H1 (cell line): Measurements from ENCODE around the gene GPD1. TPM values are rescaled to one million over a fixed set of nuclear protein-coding genes. Genes with fewer than 3 reads are reported as not detected.

Experiments
- CTCF ChIA-PET: fragments of 300-600 bp; sonication (Branson Sonifier 250); formaldehyde crosslinking; loops from one replicate; lab custom pipeline; 2021; ENCODE audit not compliant: partially characterized antibody; lab: Charles Lee
- POLR2A ChIA-PET: fragments of 300-600 bp; sonication (Branson Sonifier 250); formaldehyde crosslinking; loops from one replicate; lab custom pipeline; 2021; ENCODE audit warnings: inconsistent platforms; ENCODE audit not compliant: partially characterized antibody; lab: Charles Lee
- DNase-seq, 2 experiments: peaks; one replicate each; pipeline versions ENCODE4 v3.0.0 to v3.0.0-alpha.2; 2010 to 2022; ENCODE audit warnings: low spot score in 2 of 2, low read depth in 1 of 2, mixed read lengths in 1 of 2
- FAIRE-seq: peaks from 2 replicates; lab custom pipeline; 2011; peaks lifted over from hg19 to GRCh38; lab: Jason Lieb, UNC
- H2AFZ ChIP-seq: 2 replicates; pipeline ENCODE4 v1.8.1; 2012; ENCODE audit warnings: low read length, inconsistent platforms
- H2AK5ac ChIP-seq: 2 replicates; pipeline ENCODE4 v1.6.1; 2013; ENCODE audit warnings: low read depth, low read length
- H2BK120ac ChIP-seq: replicated peaks from 2 replicates; pipeline ENCODE3; 2013; ENCODE audit warnings: low read depth, low read length, inconsistent platforms
- H2BK12ac ChIP-seq: 2 replicates; pipeline ENCODE4 v1.6.1; 2013; ENCODE audit warnings: low read depth, low read length
- H2BK15ac ChIP-seq: 2 replicates; pipeline ENCODE4 v1.6.1; 2013; ENCODE audit warnings: low read length
- H2BK20ac ChIP-seq: 2 replicates; pipeline ENCODE4 v1.6.1; 2013; ENCODE audit warnings: low read length
- H2BK5ac ChIP-seq: 2 replicates; pipeline ENCODE4 v1.6.1; 2013; ENCODE audit warnings: low read depth, low read length
- H3K14ac ChIP-seq: 2 replicates; pipeline ENCODE4 v1.6.1; 2013; ENCODE audit warnings: inconsistent platforms; ENCODE audit not compliant: insufficient read length
- H3K18ac ChIP-seq: 2 replicates; pipeline ENCODE4 v1.6.1; 2013; ENCODE audit warnings: low read length; ENCODE audit errors: extremely low read depth
- H3K23ac ChIP-seq: 2 replicates; pipeline ENCODE4 v1.6.1; 2013; ENCODE audit warnings: inconsistent platforms; ENCODE audit not compliant: insufficient read length
- H3K23me2 ChIP-seq: 2 replicates; pipeline ENCODE4 v1.6.1; 2013; ENCODE audit warnings: low read depth, low read length
- H3K27ac ChIP-seq: 2 replicates; pipeline ENCODE4 v1.6.1; 2011; ENCODE audit warnings: low read depth, low read length, inconsistent platforms
- H3K27me3 ChIP-seq, 4 experiments: replicated peaks in 1 of 4; 1 replicate in 1 of 4; 2 replicates in 3 of 4; pipeline versions ENCODE4 v1.6.1 to v1.8.1; 2011 to 2013; ENCODE audit warnings: low read length in 3 of 4, mild to moderate bottlenecking in 3 of 4, inconsistent platforms in 2 of 4, mixed read lengths in 2 of 4, moderate library complexity in 1 of 4; ENCODE audit not compliant: control insufficient read depth in 3 of 4, insufficient read depth in 3 of 4; ENCODE audit errors: extremely low read depth in 1 of 4
- H3K36me3 ChIP-seq, 4 experiments: 2 replicates each; pipeline versions ENCODE4 v1.6.1 to v1.8.1; 2011 to 2013; ENCODE audit warnings: mild to moderate bottlenecking in 4 of 4, low read length in 3 of 4, moderate library complexity in 2 of 4, control low read depth in 1 of 4, inconsistent platforms in 1 of 4; ENCODE audit not compliant: insufficient read depth in 4 of 4, control insufficient read depth in 2 of 4
- H3K4ac ChIP-seq: replicated peaks from 2 replicates; pipeline ENCODE3; 2013; ENCODE audit warnings: low read length, low read depth, mixed read lengths, inconsistent platforms; ENCODE audit not compliant: insufficient read length
- H3K4me1 ChIP-seq, 4 experiments: replicated peaks in 1 of 4; 1 replicate in 1 of 4; 2 replicates in 3 of 4; pipeline versions ENCODE4 v1.6.1 to v1.8.1; 2011 to 2013; ENCODE audit warnings: low read length in 3 of 4, inconsistent platforms in 2 of 4, mixed read lengths in 1 of 4; ENCODE audit not compliant: insufficient read depth in 4 of 4, control insufficient read depth in 3 of 4
- H3K4me2 ChIP-seq, 2 experiments: 2 replicates each; pipeline versions ENCODE4 v1.6.1 to v1.8.1; 2011 to 2013; ENCODE audit warnings: low read depth in 2 of 2, low read length in 2 of 2, control low read depth in 1 of 2, inconsistent platforms in 1 of 2, mild to moderate bottlenecking in 1 of 2; ENCODE audit not compliant: insufficient read depth in 1 of 2
- H3K4me3 ChIP-seq, 4 experiments: fragments of 200-600, 300-600 bp in 1 of 4; sonication (generic), shearing (Covaris generic), sonication (Bioruptor Twin) in 1 of 4; 2 replicates each; pipeline versions ENCODE4 v1.5.1 to v1.8.1; 2011 to 2016; ENCODE audit warnings: low read length in 4 of 4, low read depth in 3 of 4, control low read depth in 2 of 4, inconsistent platforms in 2 of 4, mild to moderate bottlenecking in 2 of 4, mixed read lengths in 1 of 4, moderate library complexity in 1 of 4; ENCODE audit not compliant: insufficient read depth in 2 of 4; ENCODE audit errors: extremely low read depth in 1 of 4
- H3K56ac ChIP-seq: replicated peaks from 2 replicates; pipeline ENCODE3; 2013; ENCODE audit warnings: low read depth, mild to moderate bottlenecking, mixed read lengths, low read length, inconsistent platforms; ENCODE audit not compliant: insufficient read length
- H3K79me1 ChIP-seq: 2 replicates; pipeline ENCODE4 v1.6.1; 2013; ENCODE audit warnings: low read depth, low read length, control low read depth
- H3K79me2 ChIP-seq, 2 experiments: 2 replicates each; pipeline versions ENCODE4 v1.6.1 to v1.8.1; 2012 to 2013; ENCODE audit warnings: low read length in 2 of 2, mild to moderate bottlenecking in 2 of 2, inconsistent platforms in 1 of 2; ENCODE audit not compliant: insufficient read depth in 2 of 2, control insufficient read depth in 1 of 2
- H3K9ac ChIP-seq, 4 experiments: replicated peaks in 1 of 4; 1 replicate in 1 of 4; 2 replicates in 3 of 4; pipeline versions ENCODE4 v1.6.1 to v1.8.1; 2011 to 2013; ENCODE audit warnings: low read depth in 3 of 4, low read length in 3 of 4, control low read depth in 2 of 4, mild to moderate bottlenecking in 2 of 4, moderate library complexity in 2 of 4, inconsistent platforms in 1 of 4; ENCODE audit errors: extremely low read depth in 1 of 4
- H3K9me3 ChIP-seq, 2 experiments: 2 replicates each; pipeline versions ENCODE4 v1.6.1 to v1.8.1; 2012 to 2013; ENCODE audit warnings: mild to moderate bottlenecking in 2 of 2, moderate library complexity in 2 of 2, control low read depth in 1 of 2, inconsistent platforms in 1 of 2, low read depth in 1 of 2, low read length in 1 of 2, mixed read lengths in 1 of 2; ENCODE audit not compliant: insufficient read depth in 2 of 2
- H4K20me1 ChIP-seq, 2 experiments: replicated peaks in 1 of 2; 2 replicates each; pipeline versions ENCODE3 to v1.8.1; 2011 to 2013; ENCODE audit warnings: inconsistent platforms in 2 of 2, low read length in 2 of 2, mild to moderate bottlenecking in 1 of 2; ENCODE audit not compliant: insufficient read depth in 2 of 2, control insufficient read depth in 1 of 2
- H4K5ac ChIP-seq: 2 replicates; pipeline ENCODE4 v1.6.1; 2013; ENCODE audit warnings: low read length, low read depth, mixed read lengths, inconsistent platforms; ENCODE audit not compliant: insufficient read length
- H4K8ac ChIP-seq: 2 replicates; pipeline ENCODE4 v1.8.0; 2013; ENCODE audit warnings: mild to moderate bottlenecking, moderate library complexity, low read length, inconsistent platforms; ENCODE audit not compliant: insufficient read depth; ENCODE audit errors: extremely low read depth
- H4K91ac ChIP-seq: replicated peaks from 2 replicates; pipeline ENCODE3; 2013; ENCODE audit warnings: low read length, mixed read lengths, inconsistent platforms; ENCODE audit not compliant: insufficient read length
- BRCA1 ChIP-seq: IDR thresholded peaks from 2 replicates; pipeline ENCODE4 v1.6.1; 2012; ENCODE audit warnings: low read depth, low read length, improper control_type of control experiment
- CEBPB ChIP-seq: IDR thresholded peaks from 2 replicates; pipeline ENCODE4 v1.6.1; 2012; ENCODE audit warnings: low read depth, low read length
- RNF2 ChIP-seq: fragments of 200-900, 300-1000 bp; sonication (generic); IDR thresholded peaks from 2 replicates; pipeline ENCODE4 v1.7.1; 2016; ENCODE audit warnings: borderline replicate concordance, low read depth, mild to moderate bottlenecking, antibody characterized with exemption, low read length; ENCODE audit not compliant: poor library complexity, severe bottlenecking; ENCODE audit errors: missing control alignments
- WGBS, 2 experiments: shearing (Covaris generic) in 1 of 2; methylation state at CpG; one replicate each; pipeline versions ENCODE4 v1.1.6 to v1.1.7; 2013 to 2015; ENCODE audit warnings: low lambda C conversion rate in 2 of 2, mixed read lengths in 2 of 2, inconsistent platforms in 1 of 2, low coverage in 1 of 2, missing lambda C conversion rate in 1 of 2; ENCODE audit not compliant: insufficient replicate concordance in 2 of 2, insufficient coverage in 1 of 2, insufficient read length in 1 of 2; ENCODE audit errors: extremely low coverage in 1 of 2, missing lambda C conversion rate in 1 of 2; 5-methylcytosine and 5-hydroxymethylcytosine counted together
- polyA plus RNA-seq, 7 experiments: library from polyadenylated mRNA; depleted of rRNA in 3 of 7; stranded (reverse) in 5 of 7; unstranded in 2 of 7; fragments of >200 nt in 5 of 7; fragments of 200-250 nt in 2 of 7; gene quantifications; 1 replicate in 5 of 7; 2 replicates in 1 of 7; 4 replicates in 1 of 7; pipeline versions ENCODE4 v1.2.1 to v1.2.3, GENCODE V29; 2011 to 2013; ENCODE audit warnings: missing spikeins in 2 of 7, mixed read lengths in 2 of 7
- total RNA-seq: library from RNA; stranded (reverse); fragmentation: NEBNext Ultra II Directional; extraction: Animal tissue kit (Norgen Biotek cat#: 25700); gene quantifications from 2 replicates; pipeline ENCODE4 v1.2.1, GENCODE V29; 2021

GPD1 gene
- total and polyA plus RNA-seq, 2 of the 8 experiments (the other 6 are each of a cell fraction or from before 2014, with no cell fraction given): 0.45 to 0.74 TPM

- Histone ChIP-seq H4K20me1 (peaks cover 7 to 16% of the 10 kb centered on the region in 2 experiments), H3K79me1 (no peaks in the 10 kb centered on the region; the same call in 1 of the 2 replicates), H3K14ac (no peak overlapping the region), H2BK12ac (no peak overlapping the region), H3K4me3 (no peak overlapping the region), H2BK5ac (no peak overlapping the region), H3K56ac (no peak overlapping the region), H4K91ac (no peak overlapping the region), H2BK120ac (no peak overlapping the region), H4K5ac (no peak overlapping the region), H3K9ac (no peak overlapping the region), H3K4me2 (no peak overlapping the region), H3K18ac (no peak overlapping the region), H3K79me2 (peaks cover 0 to 22% of the 10 kb centered on the region in 2 experiments; a peak in 3 of 4 replicates), H3K23me2 (peaks cover 9% of the 10 kb centered on the region), H3K36me3 (peaks cover 39 to 62% (median 57%) of the 10 kb centered on the region in 4 experiments), H3K27ac (0 out of 2 replicates have a peak overlapping the region, but pooled peaks have one; percentile 17), H2BK20ac (no peak overlapping the region), H3K4ac (no peak overlapping the region), H2AK5ac (no peak overlapping the region), H2AFZ (no peak overlapping the region), H4K8ac (no peak overlapping the region), H3K9me3 (no peaks in the 10 kb centered on the region), H2BK15ac (no peak overlapping the region), H3K4me1 (peaks cover 0 to 5% (median 1%) of the 10 kb centered on the region in 4 experiments; a peak in 2 of 7 replicates), H3K23ac (no peak overlapping the region), H3K27me3 (no peaks in the 10 kb centered on the region)
- no peak for DNase-seq
- FAIRE-seq: no peak
- TF ChIP-seq RNF2: no peak
- no peak for TF ChIP-seq BRCA1
- no peak for TF ChIP-seq CEBPB
- 91% methylated on average over 3 of the region's 3 CpGs; no CpG with 5 or more reads in 1 of the 2 experiments for WGBS, 2 experiments
- POLR2A ChIA-PET: interaction anchor here (0.6 to 25.0 kb wide), 4 partner anchors 9 to 91 kb away, joined by 3 to 457 read pairs (median 6); partner anchors contain the start of genes COX14 and GPD1
- CTCF ChIA-PET: interaction anchor here (0.6 to 27.3 kb wide), 19 partner anchors 10 to 466 kb away, joined by 3 to 625 read pairs (median 4); partner anchors contain the start of genes COX14 and GPD1
These were observed 15.8 kb upstream of the GPD1 start for GRCh38 chr12:50087995-50088394.
